HCT116 (cell line): ENCODE measurements around the gene AHI1. TPM values are rescaled to one million over a fixed set of nuclear protein-coding genes. Genes with fewer than 3 reads are reported as not detected.

ENCODE experiments used
- ATAC-seq: fragments of 200-7000 bp; cut with Tn5 transposase; 2 replicates; pipeline ENCODE4 v1.9.1; 2020; ENCODE audit warnings: mild to moderate bottlenecking, moderate library complexity
- BruUV-seq: library from RNA; stranded (reverse); fragments of 400-500 nt; replicated peaks from 2 replicates; lab custom pipeline; 2021; lab: Mats Ljungman, UMichigan
- CTCF ChIA-PET: fragments of 300-600 bp; sonication (Branson Sonifier 250); formaldehyde crosslinking; loops from one replicate; lab custom pipeline; 2021; ENCODE audit warnings: antibody characterized with exemption; lab: Charles Lee
- POLR2A ChIA-PET: fragments of 300-600, 350-600 bp; sonication (Branson Sonifier 250); formaldehyde crosslinking; loops from one replicate; lab custom pipeline; 2021; ENCODE audit warnings: antibody characterized with exemption; lab: Charles Lee
- RAD21 ChIA-PET, 2 experiments: fragments of 300-600 bp; sonication (Branson Sonifier 250); formaldehyde crosslinking; loops; one replicate each; lab custom pipeline; 2023; ENCODE audit warnings: low total read pairs in 2 of 2; ENCODE audit not compliant: uncharacterized antibody in 2 of 2, unreplicated experiment in 2 of 2, low non-redundant PET in 1 of 2; lab: Charles Lee
- DNase-seq: peaks from one replicate; pipeline ENCODE4 v3.0.0-alpha.2; 2010; ENCODE audit warnings: low read depth, low spot score
- H2AFZ ChIP-seq: fragments of 200-600 bp; shearing (Covaris generic), sonication (generic); 2 replicates; pipeline ENCODE4 v1.6.1; 2017; ENCODE audit warnings: low read depth, mixed run types, mixed read lengths, antibody characterized with exemption, low read length; ENCODE audit not compliant: poor library complexity, severe bottlenecking
- H3K27ac ChIP-seq: 2 replicates; pipeline ENCODE4 v1.5.1; 2012; ENCODE audit warnings: low read depth, low read length
- H3K27me3 ChIP-seq: fragments of 200-600 bp; sonication (generic); 2 replicates; pipeline ENCODE4 v1.6.1; 2016; ENCODE audit warnings: mixed run types, low read length, mixed read lengths; ENCODE audit not compliant: insufficient read depth
- H3K36me3 ChIP-seq, 2 experiments: fragments of 200-500 bp in 1 of 2; fragments of 200-600 bp in 1 of 2; sonication (Bioruptor generic) in 1 of 2; sonication (generic) in 1 of 2; 2 replicates each; pipeline versions ENCODE4 v1.5.1 to v1.6.1; 2014 to 2016; ENCODE audit warnings: low read length in 2 of 2, inconsistent platforms in 1 of 2, mixed read lengths in 1 of 2, mixed run types in 1 of 2; ENCODE audit not compliant: insufficient read depth in 2 of 2, control insufficient read depth in 1 of 2
- H3K4me1 ChIP-seq, 2 experiments: fragments of 200-600 bp in 1 of 2; sonication (generic) in 1 of 2; 2 replicates each; pipeline versions ENCODE4 v1.5.1 to v1.6.1; 2012 to 2017; ENCODE audit warnings: low read length in 2 of 2, inconsistent platforms in 1 of 2, mild to moderate bottlenecking in 1 of 2, mixed read lengths in 1 of 2, mixed run types in 1 of 2, moderate library complexity in 1 of 2; ENCODE audit not compliant: insufficient read depth in 2 of 2, control insufficient read depth in 1 of 2
- H3K4me2 ChIP-seq: fragments of 200-600 bp; sonication (generic); 2 replicates; pipeline ENCODE4 v1.6.1; 2017; ENCODE audit warnings: mixed run types, low read length, mixed read lengths
- H3K4me3 ChIP-seq, 2 experiments: fragments of 200-600 bp in 1 of 2; sonication (generic) in 1 of 2; replicated peaks in 1 of 2; 2 replicates each; pipeline ENCODE4 v1.5.1; 2011 to 2016; ENCODE audit warnings: low read length in 2 of 2, control low read depth in 1 of 2, low read depth in 1 of 2, mild to moderate bottlenecking in 1 of 2, mixed read lengths in 1 of 2, mixed run types in 1 of 2
- H3K79me2 ChIP-seq: fragments of 200-600 bp; sonication (generic); 2 replicates; pipeline ENCODE4 v1.6.1; 2017; ENCODE audit warnings: mild to moderate bottlenecking, mixed run types, low read length, moderate library complexity, mixed read lengths; ENCODE audit not compliant: insufficient read depth
- H3K9ac ChIP-seq: fragments of 200-600 bp; sonication (generic); 2 replicates; pipeline ENCODE4 v1.6.1; 2016; ENCODE audit warnings: low read length, mixed read lengths
- H3K9me2 ChIP-seq: fragments of 200-600 bp; sonication (generic), shearing (Covaris generic); 2 replicates; pipeline ENCODE4 v1.6.1; 2017; ENCODE audit warnings: mixed run types, mild to moderate bottlenecking, moderate library complexity; ENCODE audit not compliant: insufficient read depth
- H3K9me3 ChIP-seq, 2 experiments: fragments of 200-500 bp in 1 of 2; fragments of 200-600 bp in 1 of 2; sonication (Bioruptor generic) in 1 of 2; sonication (generic) in 1 of 2; 2 replicates each; pipeline ENCODE4 v1.6.1; 2014 to 2017; ENCODE audit warnings: low read length in 2 of 2, mixed read lengths in 2 of 2, inconsistent platforms in 1 of 2, low read depth in 1 of 2, mild to moderate bottlenecking in 1 of 2, mixed run types in 1 of 2, moderate library complexity in 1 of 2; ENCODE audit not compliant: control insufficient read depth in 1 of 2, insufficient read depth in 1 of 2
- H4K20me1 ChIP-seq: fragments of 200-600 bp; sonication (generic), shearing (Covaris generic); 2 replicates; pipeline ENCODE4 v1.6.1; 2017; ENCODE audit warnings: mixed run types, mild to moderate bottlenecking, moderate library complexity; ENCODE audit not compliant: insufficient read depth
- CBX3 ChIP-seq: IDR thresholded peaks from 2 replicates; pipeline ENCODE4 v1.6.1; 2012; ENCODE audit warnings: low read depth
- CEBPB ChIP-seq: IDR thresholded peaks from 2 replicates; pipeline ENCODE4 v1.6.1; 2012; ENCODE audit warnings: low read depth
- EZH2 ChIP-seq: fragments of 200-600 bp; sonication (generic); IDR thresholded peaks from 2 replicates; pipeline ENCODE4 v1.6.1; 2017; ENCODE audit warnings: antibody characterized with exemption, mixed run types
- FOSL1 ChIP-seq: IDR thresholded peaks from 2 replicates; pipeline ENCODE4 v1.6.1; 2012; ENCODE audit warnings: low read depth
- JUND ChIP-seq: IDR thresholded peaks from 2 replicates; pipeline ENCODE4 v1.6.1; 2012
- SP1 ChIP-seq: IDR thresholded peaks from 2 replicates; pipeline ENCODE4 v1.6.1; 2012; ENCODE audit warnings: low read depth
- SRF ChIP-seq: IDR thresholded peaks from 2 replicates; pipeline ENCODE4 v1.6.1; 2012; ENCODE audit warnings: low read depth
- TCF7L2 ChIP-seq: IDR thresholded peaks from 2 replicates; pipeline ENCODE4 v1.7.0; 2011; ENCODE audit warnings: borderline replicate concordance, inconsistent platforms; ENCODE audit not compliant: insufficient read depth, insufficient read length; ENCODE audit errors: extremely low read depth
- intact Hi-C: fragments of 100-400 bp; cut with micrococcal nuclease; formaldehyde crosslinking; loops from 2 replicates; pipeline ENCODE4 v1.10.0; 2022
- total RNA-seq: library from RNA; stranded (reverse); gene quantifications from one replicate; pipeline ENCODE4 v1.2.1, GENCODE V29; 2021; ENCODE audit not compliant: unreplicated experiment
- TF ChIP-seq, protein P1 (sequence below): IDR thresholded peaks from 2 replicates; pipeline ENCODE4 v1.6.1; 2012; ENCODE audit warnings: low read depth

AHI1 gene
- total RNA-seq, 1 experiment from 2014 or later = 29.6 TPM

DNA sequence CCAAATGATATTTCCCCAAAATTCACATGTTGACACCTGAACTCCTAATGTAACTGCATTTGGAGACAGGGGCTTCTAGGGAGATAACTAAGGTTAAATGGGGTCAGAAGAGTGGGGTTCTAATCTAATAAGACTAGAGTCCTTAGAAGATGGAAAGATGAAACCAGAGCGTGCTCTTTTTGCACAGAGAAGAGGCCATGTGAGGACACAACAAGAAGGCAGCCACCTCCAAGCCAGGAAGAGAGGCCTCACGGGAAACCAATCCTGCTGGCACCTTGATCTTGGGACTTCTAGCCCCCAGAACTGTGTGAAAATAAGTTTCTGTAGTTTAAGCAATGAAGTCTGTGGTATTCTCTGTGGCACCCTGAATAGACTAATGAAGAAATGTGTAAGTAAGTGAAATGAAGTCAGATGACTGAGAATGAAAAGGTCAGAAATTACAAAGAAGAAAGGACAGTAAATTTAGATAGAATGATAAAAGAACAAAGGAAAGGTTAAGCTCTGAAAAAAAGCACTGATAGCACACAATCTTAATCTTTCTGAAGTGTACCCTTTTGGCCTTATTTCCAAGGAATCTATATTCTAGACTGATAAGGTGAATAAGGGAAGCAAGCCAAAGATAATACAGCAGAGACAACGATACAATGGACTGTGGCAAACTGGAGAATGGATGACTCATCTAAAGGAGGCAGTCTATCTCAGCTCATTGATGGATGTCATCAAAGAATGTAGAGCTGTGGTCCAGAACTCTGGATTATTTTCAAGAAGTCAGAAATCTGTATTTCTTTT is 206.1 kb downstream of the AHI1 start:
- H3K9me3 ChIP-seq = no peaks in the 10 kb centered on the region
- ChIA-PET CTCF (no interaction called here), RAD21 (no interaction called here), POLR2A (no interaction called here)
- H2AFZ ChIP-seq = no peak overlapping the region
- peak; percentile 87 for ATAC-seq
- no peak overlapping the region for H3K27ac ChIP-seq
- no peaks in the 10 kb centered on the region for H3K27me3 ChIP-seq
- intact Hi-C loops = no loop called here
- H3K36me3 ChIP-seq = no peaks in the 10 kb centered on the region
- peak; percentile 12 for DNase-seq
- TF ChIP-seq FOSL1 = peak; percentile 41
- TF ChIP-seq SP1 = 0 out of 2 replicates have a peak, but pooled peaks have one; percentile 12
- peak; percentile 16 for TF ChIP-seq TCF7L2
- no peak for TF ChIP-seq CEBPB
- TF ChIP-seq JUND = peak; percentile 39
- TF ChIP-seq, protein P1, sequence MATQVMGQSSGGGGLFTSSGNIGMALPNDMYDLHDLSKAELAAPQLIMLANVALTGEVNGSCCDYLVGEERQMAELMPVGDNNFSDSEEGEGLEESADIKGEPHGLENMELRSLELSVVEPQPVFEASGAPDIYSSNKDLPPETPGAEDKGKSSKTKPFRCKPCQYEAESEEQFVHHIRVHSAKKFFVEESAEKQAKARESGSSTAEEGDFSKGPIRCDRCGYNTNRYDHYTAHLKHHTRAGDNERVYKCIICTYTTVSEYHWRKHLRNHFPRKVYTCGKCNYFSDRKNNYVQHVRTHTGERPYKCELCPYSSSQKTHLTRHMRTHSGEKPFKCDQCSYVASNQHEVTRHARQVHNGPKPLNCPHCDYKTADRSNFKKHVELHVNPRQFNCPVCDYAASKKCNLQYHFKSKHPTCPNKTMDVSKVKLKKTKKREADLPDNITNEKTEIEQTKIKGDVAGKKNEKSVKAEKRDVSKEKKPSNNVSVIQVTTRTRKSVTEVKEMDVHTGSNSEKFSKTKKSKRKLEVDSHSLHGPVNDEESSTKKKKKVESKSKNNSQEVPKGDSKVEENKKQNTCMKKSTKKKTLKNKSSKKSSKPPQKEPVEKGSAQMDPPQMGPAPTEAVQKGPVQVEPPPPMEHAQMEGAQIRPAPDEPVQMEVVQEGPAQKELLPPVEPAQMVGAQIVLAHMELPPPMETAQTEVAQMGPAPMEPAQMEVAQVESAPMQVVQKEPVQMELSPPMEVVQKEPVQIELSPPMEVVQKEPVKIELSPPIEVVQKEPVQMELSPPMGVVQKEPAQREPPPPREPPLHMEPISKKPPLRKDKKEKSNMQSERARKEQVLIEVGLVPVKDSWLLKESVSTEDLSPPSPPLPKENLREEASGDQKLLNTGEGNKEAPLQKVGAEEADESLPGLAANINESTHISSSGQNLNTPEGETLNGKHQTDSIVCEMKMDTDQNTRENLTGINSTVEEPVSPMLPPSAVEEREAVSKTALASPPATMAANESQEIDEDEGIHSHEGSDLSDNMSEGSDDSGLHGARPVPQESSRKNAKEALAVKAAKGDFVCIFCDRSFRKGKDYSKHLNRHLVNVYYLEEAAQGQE = no peak
- TF ChIP-seq CBX3 = peak; percentile 29; the same call in 1 of the 2 replicates
- no peak for TF ChIP-seq SRF
- no peak for TF ChIP-seq EZH2
- no peaks in the 10 kb centered on the region for H3K79me2 ChIP-seq
- peaks cover 11 to 13% of the 10 kb centered on the region in 2 experiments for H3K4me1 ChIP-seq
- H3K9ac ChIP-seq = no peak overlapping the region
- no peak overlapping the region for H3K4me2 ChIP-seq
- no TSS peak for BruUV-seq
- H3K4me3 ChIP-seq = no peak overlapping the region
- H4K20me1 ChIP-seq = no peaks in the 10 kb centered on the region
- H3K9me2 ChIP-seq = no peaks in the 10 kb centered on the region
